Stomach smooth muscle (tissue), 2 donors: Measurements from ENCODE around the gene SNTB2.
"Not testable (repeated sequence)": the region's sequence is repeated elsewhere in the genome, so short reads cannot be mapped to it uniquely, and the experiment has no call there.

Source experiments
- H3K27ac ChIP-seq: one replicate; pipeline ENCODE4 v1.7.0; 2013; ENCODE audit warnings: mild to moderate bottlenecking, low read length, inconsistent platforms
- H3K27me3 ChIP-seq, 2 donors: one replicate each; pipeline ENCODE4 v1.7.0; 2013; ENCODE audit warnings: low read length in 2 of 2; ENCODE audit not compliant: insufficient read depth in 2 of 2, control insufficient read depth in 1 of 2
- H3K36me3 ChIP-seq, 2 donors: one replicate each; pipeline ENCODE4 v1.7.0; 2013; ENCODE audit warnings: low read length in 2 of 2; ENCODE audit not compliant: control insufficient read depth in 2 of 2, insufficient read depth in 2 of 2
- H3K4me1 ChIP-seq: one replicate; pipeline ENCODE4 v1.7.0; 2013; ENCODE audit warnings: low read length; ENCODE audit not compliant: control insufficient read depth, insufficient read depth
- H3K4me3 ChIP-seq, 2 donors: one replicate each; pipeline ENCODE4 v1.7.0; 2013; ENCODE audit warnings: low read length in 2 of 2
- H3K9ac ChIP-seq, 2 donors: one replicate each; pipeline ENCODE4 v1.7.0; 2013; ENCODE audit warnings: low read length in 2 of 2, mild to moderate bottlenecking in 1 of 2
- H3K9me3 ChIP-seq, 2 donors: one replicate each; pipeline ENCODE4 v1.7.0; 2013; ENCODE audit warnings: low read length in 2 of 2; ENCODE audit not compliant: control insufficient read depth in 2 of 2
- donor health status: healthy.
- donor health status: Pancreatic carcinoma.

Gene SNTB2

DNA sequence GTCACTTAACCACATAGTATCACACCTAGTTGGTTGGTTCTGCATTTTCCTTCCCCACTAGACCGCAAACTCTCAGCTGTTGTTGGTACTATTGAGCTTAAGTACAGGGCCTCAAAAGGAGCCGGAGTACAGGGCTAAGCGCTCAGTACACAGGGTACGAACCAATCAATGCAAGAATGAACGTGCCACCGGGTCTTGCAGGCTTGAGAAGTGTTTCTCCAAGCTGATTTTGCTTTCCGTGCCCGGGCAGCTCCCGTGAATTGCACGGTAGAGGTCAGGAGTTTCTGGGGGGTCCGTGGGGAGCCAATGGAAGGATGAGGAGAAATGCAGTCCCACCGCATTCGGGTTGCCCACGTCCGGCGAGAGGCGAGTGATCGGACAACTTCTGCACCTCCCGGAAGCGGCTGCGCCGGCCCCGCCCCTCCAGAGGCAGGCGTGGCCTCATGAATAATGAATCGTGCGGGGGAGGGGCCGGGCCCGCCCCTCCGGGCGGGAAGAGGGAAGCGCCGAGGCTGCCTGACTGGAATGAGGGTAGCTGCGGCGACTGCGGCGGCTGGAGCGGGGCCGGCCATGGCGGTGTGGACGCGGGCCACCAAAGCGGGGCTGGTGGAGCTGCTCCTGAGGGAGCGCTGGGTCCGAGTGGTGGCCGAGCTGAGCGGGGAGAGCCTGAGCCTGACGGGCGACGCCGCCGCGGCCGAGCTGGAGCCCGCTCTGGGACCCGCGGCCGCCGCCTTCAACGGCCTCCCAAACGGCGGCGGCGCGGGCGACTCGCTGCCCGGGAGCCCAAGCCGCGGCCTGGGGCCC is at the start of gene SNTB2:
Gene SNTB2 (plus strand): TSS at position 523 of the 804 bp plus-strand sequence. CDS start 3 bp downstream, at position 526.
- no peaks in the 10 kb centered on the region for H3K36me3 ChIP-seq
- H3K9ac ChIP-seq, result peak within 1 kb of the TSS; percentile 69 to 77
- H3K4me3 ChIP-seq, result peak within 1 kb of the TSS; percentile 82 to 91
- peak within 1 kb of the TSS; percentile 49 for H3K27ac ChIP-seq
- no peaks in the 10 kb centered on the region for H3K9me3 ChIP-seq
- H3K4me1 ChIP-seq, result peaks cover 18% of the 10 kb centered on the region
- H3K27me3 ChIP-seq, result no peaks in the 10 kb centered on the region

DNA sequence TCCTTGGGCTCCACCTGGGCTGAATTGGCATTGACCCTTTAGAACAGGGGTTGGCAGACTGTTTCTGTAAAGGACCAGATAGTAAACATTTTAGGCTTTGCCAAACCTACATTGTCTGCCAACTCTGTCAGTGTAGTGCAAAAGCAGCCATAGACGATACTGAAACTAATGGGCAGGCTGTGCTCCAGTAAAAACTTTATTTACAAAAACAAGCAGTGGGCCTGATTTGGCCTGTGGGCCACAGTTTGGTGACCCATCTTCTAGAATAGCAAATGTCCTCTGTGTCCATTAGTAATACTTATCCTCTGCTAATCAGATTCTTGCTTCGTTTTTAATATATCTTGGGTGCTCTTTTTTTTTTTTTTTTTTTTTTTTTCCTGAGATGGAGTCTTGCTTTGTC is 48.4 kb upstream of the SNTB2 start:
- Histone ChIP-seq H3K27me3 (no peaks in the 10 kb centered on the region), H3K4me3 (no peak overlapping the region), H3K36me3 (peaks cover 29 to 35% of the 10 kb centered on the region in 2 donors), H3K9ac (no peak overlapping the region), H3K27ac (no peak overlapping the region), H3K4me1 (no peaks in the 10 kb centered on the region), H3K9me3 (no peaks in the 10 kb centered on the region)

DNA sequence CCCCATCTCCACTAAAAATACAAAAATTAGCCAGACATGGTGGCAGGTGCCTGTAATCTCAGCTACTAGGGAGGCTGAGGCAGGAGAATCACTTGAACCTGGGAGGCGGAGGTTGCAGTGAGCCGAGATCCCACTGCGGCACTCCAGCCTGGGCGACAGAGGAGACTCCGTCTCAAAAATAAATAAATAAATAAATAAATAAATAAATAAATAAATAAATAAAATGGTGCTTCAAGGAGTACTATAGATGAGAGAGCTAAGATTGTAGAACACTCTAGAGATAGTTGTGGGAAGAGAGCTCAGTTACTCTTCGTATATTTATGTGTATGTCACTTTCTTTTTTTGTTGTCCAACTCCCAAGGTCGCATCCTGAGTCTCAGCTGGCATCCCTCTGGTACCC is 47.5 kb upstream of the SNTB2 start:
- not testable (repeated sequence) for H3K4me1 ChIP-seq, H3K27me3 ChIP-seq, H3K9me3 ChIP-seq, H3K9ac ChIP-seq, H3K4me3 ChIP-seq, H3K27ac ChIP-seq
- peaks cover 32 to 36% of the 10 kb centered on the region in 2 donors for H3K36me3 ChIP-seq

DNA sequence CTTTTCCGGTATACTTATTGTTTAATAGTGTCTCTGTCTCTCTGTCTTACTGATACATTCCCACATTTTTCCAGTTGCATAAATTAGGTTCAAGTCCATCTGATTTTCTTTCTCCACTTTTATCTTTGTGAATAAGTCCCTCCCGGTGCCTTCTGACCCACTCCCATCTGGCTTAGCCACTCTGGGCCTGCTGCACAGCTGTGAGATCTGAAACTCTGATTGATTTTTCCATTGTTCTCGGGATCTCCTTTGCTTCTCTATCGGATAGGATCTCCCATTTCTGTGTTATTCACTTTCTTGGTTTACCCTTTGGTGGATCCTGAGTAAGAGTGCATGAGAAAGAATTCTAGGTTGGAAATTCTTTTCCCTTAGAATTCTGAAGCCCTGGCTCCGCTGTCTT is 46.0 kb upstream of the SNTB2 start:
- Histone ChIP-seq H3K9me3 (no peaks in the 10 kb centered on the region), H3K9ac (no peak overlapping the region), H3K4me1 (no peaks in the 10 kb centered on the region), H3K27me3 (no peaks in the 10 kb centered on the region), H3K27ac (no peak overlapping the region), H3K4me3 (no peak overlapping the region), H3K36me3 (peaks cover 33 to 39% of the 10 kb centered on the region in 2 donors)

DNA sequence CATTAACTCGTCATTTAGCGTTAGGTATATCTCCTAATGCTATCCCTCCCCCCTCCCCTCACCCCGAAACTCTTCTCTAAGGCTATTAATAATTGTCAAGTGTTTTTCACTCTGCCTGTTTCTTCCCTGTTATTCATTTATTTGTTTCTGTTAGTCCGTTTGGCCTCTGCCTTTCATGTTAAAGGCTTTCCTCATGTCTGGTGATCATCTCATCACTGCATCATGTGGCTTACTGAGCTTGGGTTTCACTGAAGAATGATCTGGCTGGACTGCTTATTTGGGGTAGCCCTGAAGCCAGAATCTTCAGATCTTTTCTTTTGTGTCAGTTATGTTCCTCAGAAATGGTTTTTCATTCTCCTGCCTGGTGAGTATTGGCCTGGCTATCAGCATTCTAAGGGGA is 45.0 kb upstream of the SNTB2 start:
- H3K9me3 ChIP-seq, result no peaks in the 10 kb centered on the region
- H3K4me3 ChIP-seq, result no peak overlapping the region
- no peaks in the 10 kb centered on the region for H3K27me3 ChIP-seq
- no peak overlapping the region for H3K27ac ChIP-seq
- H3K9ac ChIP-seq, result no peak overlapping the region
- peaks cover 33 to 39% of the 10 kb centered on the region in 2 donors for H3K36me3 ChIP-seq
- H3K4me1 ChIP-seq, result no peaks in the 10 kb centered on the region

DNA sequence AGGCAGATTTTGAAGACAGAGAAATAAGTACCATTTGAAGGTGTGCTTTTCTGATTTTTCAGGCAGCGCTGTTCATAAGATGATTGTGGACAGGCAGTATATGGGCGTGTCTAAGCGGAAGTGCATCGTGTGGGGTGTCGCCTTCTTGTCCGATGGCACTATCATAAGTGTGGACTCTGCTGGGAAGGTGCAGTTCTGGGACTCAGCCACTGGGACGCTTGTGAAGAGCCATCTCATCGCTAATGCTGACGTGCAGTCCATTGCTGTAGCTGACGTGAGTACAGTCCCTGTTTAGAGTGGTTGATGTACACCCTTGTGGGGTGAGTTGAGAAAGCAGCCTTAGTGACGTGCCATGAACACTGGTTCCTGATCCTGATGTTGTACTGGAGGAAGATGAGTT is 43.8 kb upstream of the SNTB2 start:
- Histone ChIP-seq H3K4me3 (no peak overlapping the region), H3K9ac (no peak overlapping the region), H3K27me3 (no peaks in the 10 kb centered on the region), H3K36me3 (peaks cover 29 to 33% of the 10 kb centered on the region in 2 donors), H3K9me3 (no peaks in the 10 kb centered on the region), H3K27ac (no peak overlapping the region), H3K4me1 (no peaks in the 10 kb centered on the region)

DNA sequence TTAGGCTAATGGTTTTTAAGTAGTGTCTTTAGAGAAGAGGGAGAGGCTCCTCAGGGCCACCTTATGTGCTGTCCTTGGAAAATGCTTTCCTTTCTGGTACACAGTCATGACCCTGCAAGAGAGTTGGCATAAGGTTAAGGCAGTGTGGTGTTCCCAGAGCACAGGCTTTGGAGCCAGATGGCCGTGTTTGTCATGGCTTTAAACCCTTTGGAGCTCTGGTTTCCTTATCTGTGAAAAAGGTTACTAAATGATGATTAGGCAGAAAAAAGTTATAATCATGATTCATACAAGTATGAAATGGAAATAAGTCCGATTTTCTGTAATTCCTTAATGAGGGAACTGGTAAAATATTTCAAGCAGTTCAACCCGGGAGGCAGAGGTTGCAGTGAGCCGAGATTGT is 41.3 kb upstream of the SNTB2 start:
- Histone ChIP-seq H3K9ac (no peak overlapping the region), H3K9me3 (no peaks in the 10 kb centered on the region), H3K4me3 (no peak overlapping the region), H3K27ac (no peak overlapping the region), H3K27me3 (no peaks in the 10 kb centered on the region), H3K36me3 (peaks cover 24 to 26% of the 10 kb centered on the region in 2 donors), H3K4me1 (no peaks in the 10 kb centered on the region)

DNA sequence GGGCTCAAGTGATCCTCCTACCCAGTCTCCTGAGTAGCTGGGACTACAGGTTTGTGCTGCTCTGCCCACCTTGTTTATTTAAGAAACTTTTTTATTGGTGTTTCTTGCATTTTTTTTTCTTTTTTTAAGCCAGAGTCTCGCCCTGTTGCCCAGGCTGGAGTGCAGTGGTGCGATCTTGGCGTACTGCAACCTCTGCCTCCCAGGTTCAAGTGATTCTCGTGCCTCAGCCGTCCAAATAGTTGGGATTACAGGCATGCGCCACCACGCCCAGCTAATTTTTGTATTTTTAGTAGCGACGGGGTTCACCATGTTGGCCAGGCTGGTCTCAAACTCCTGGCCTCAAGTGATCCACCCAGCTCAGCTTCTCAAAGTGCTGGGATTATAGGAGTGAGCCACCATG is 37.3 kb upstream of the SNTB2 start:
- H3K4me1 ChIP-seq, H3K27ac ChIP-seq, H3K9me3 ChIP-seq, H3K4me3 ChIP-seq, H3K27me3 ChIP-seq, H3K9ac ChIP-seq: not testable (repeated sequence)
- peaks cover 21 to 27% of the 10 kb centered on the region in 2 donors for H3K36me3 ChIP-seq

DNA sequence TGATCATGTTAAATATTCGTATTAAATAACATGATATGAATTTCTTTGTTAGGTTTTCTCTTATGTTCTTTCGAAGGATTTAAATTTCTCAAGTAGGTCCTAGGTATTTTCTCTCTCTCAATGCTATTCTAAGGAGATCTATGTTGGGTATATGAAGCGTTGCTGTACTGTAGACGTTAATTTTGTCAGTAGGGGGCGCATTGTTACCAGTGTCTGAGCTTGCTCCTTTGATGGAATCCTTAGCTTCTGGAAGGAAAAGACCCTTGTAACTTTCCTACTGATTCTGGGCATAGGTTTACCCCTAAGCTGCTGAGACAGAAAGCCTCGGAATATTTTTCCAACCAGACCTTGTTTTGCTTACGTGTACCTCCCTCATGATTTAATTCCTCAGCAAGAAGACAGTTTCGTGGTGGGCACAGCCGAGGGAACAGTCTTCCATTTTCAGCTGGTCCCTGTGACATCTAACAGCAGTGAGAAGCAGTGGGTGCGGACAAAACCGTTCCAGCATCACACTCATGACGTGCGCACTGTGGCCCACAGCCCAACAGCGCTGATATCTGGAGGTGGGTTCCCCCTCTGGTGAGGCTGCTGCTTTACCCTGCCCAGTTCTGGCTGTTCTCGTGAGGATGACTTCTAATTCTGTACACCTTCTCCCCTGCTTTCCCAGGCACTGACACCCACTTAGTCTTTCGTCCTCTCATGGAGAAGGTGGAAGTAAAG is 36.7 kb upstream of the SNTB2 start:
- Histone ChIP-seq H3K9ac (no peak overlapping the region), H3K36me3 (peaks cover 26 to 30% of the 10 kb centered on the region in 2 donors), H3K27ac (no peak overlapping the region), H3K9me3 (no peaks in the 10 kb centered on the region), H3K27me3 (no peaks in the 10 kb centered on the region), H3K4me3 (no peak overlapping the region), H3K4me1 (no peaks in the 10 kb centered on the region)

DNA sequence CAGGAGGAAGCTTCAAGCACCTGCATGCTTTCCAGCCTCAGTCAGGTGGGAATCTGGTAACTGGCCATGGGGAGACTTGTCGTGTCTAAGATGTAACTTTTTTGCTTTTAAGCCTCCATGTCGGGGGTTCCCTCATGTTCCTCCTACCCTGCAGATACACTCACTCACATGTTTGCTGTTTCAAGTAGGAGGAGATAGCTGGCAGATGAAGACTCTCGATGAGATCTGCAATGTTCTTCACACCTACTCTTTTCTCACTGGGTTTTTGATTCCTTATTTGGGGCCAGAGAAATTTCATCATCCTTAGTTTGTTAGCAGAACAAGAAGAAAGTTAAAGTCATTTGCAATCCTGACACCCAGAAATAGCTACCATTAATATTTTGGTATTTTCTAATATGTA is 29.8 kb upstream of the SNTB2 start:
- Histone ChIP-seq H3K9ac (no peak overlapping the region), H3K27ac (no peak overlapping the region), H3K4me3 (no peak overlapping the region), H3K27me3 (no peaks in the 10 kb centered on the region), H3K9me3 (no peaks in the 10 kb centered on the region), H3K4me1 (no peaks in the 10 kb centered on the region), H3K36me3 (peaks cover 45 to 57% of the 10 kb centered on the region in 2 donors)

DNA sequence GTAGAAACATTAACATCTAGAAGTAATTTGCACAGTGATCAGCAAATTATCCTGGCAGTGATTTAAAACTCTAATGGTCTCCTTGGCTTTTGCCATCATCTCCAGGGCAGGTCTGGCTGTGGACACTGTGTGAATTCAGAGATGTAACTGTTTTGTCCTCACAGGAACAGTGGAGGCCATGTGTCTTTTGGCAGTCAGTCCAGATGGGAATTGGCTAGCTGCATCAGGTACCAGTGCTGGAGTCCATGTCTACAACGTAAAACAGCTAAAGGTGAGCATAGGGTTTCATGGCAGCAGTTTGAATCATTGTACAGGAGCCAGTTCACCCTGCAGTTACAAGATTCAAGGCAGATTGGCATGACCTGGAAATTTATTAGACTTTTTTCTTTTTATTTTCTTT is 26.8 kb upstream of the SNTB2 start:
- H3K27me3 ChIP-seq, result no peaks in the 10 kb centered on the region
- no peak overlapping the region for H3K9ac ChIP-seq
- H3K4me3 ChIP-seq, result no peak overlapping the region
- H3K27ac ChIP-seq, result no peak overlapping the region
- H3K4me1 ChIP-seq, result no peaks in the 10 kb centered on the region
- H3K36me3 ChIP-seq, result peaks cover 35 to 46% of the 10 kb centered on the region in 2 donors
- H3K9me3 ChIP-seq, result no peaks in the 10 kb centered on the region
